ENCODE results near the gene PALD1.

PALD1 gene

GRCh38 chr10:70465832-70466231 lies 12.7 kb upstream of the PALD1 start:
- H3K4me3 ChIP-seq (ENCODE audit: low read length): no peak overlapping the region
- no peak for TF ChIP-seq CTCF (IDR thresholded peaks at IDR 0.05; ENCODE audit: insufficient read depth, low read depth, low read length, missing control alignments)
- DNase-seq (ENCODE audit: low read depth): no peak

GRCh38 chr10:70466951-70467350 lies 11.6 kb upstream of the PALD1 start:
- TF ChIP-seq CTCF (IDR thresholded peaks at IDR 0.05; ENCODE audit: insufficient read depth, low read depth, low read length, missing control alignments): no peak
- DNase-seq (ENCODE audit: low read depth): no peak
- H3K4me3 ChIP-seq (ENCODE audit: low read length): no peak overlapping the region

GRCh38 chr10:70472799-70473454 lies 5.6 kb upstream of the PALD1 start:
- no peak for TF ChIP-seq CTCF (IDR thresholded peaks at IDR 0.05; ENCODE audit: insufficient read depth, low read depth, low read length, missing control alignments)
- no peak overlapping the region for H3K4me3 ChIP-seq (ENCODE audit: low read length)
- no peak for DNase-seq (ENCODE audit: low read depth)

GRCh38 chr10:70474780-70475179 lies 3.8 kb upstream of the PALD1 start:
- DNase-seq (ENCODE audit: low read depth): no peak
- no peak for TF ChIP-seq CTCF (IDR thresholded peaks at IDR 0.05; ENCODE audit: insufficient read depth, low read depth, low read length, missing control alignments)

GRCh38 chr10:70475661-70476060 lies 2.9 kb upstream of the PALD1 start:
- no peak overlapping the region for H3K4me3 ChIP-seq (ENCODE audit: low read length)
- peak; percentile 95 for DNase-seq (ENCODE audit: low read depth)
- TF ChIP-seq CTCF (IDR thresholded peaks at IDR 0.05; ENCODE audit: insufficient read depth, low read depth, low read length, missing control alignments): no peak

More at GRCh38 chr10:70474780-70475179, 3.8 kb upstream of the PALD1 start:
- H3K4me3 ChIP-seq (ENCODE audit: low read length): no peak overlapping the region

- TF ChIP-seq CTCF (IDR thresholded peaks at IDR 0.05; ENCODE audit: insufficient read depth, low read depth, low read length, missing control alignments): no peak
- no peak overlapping the region for H3K4me3 ChIP-seq (ENCODE audit: low read length)
- DNase-seq (ENCODE audit: low read depth): no peak
These were observed 2.1 kb upstream of the PALD1 start for GRCh38 chr10:70476249-70477035.

Data from epithelial cell of esophagus (primary cell).